SK-N-DZ (cell line): ENCODE results near the gene OR4B1.

Source experiments
- DNase-seq: peaks from one replicate; pipeline ENCODE4 v3.0.0-alpha.2; 2015; ENCODE audit warnings: low spot score

OR4B1 gene

DNA sequence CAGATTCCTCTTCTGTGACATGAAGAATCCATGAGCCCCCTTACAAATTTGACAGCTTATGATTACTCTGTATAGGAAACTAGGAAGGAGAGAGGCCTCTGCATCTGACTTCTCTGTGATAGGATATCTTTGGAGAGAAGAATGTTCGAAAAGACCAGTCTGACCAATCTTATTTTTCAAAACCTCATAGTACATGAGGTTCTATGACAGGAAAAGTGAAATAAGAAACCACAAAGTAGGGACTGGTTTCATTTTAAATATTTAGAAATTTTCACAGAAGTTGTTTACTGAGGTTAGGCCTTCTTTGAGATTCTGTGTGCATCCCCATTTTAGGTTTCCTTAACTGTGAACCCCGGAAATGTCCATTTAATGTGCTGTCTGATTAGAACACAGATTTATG, 45.0 kb downstream of the OR4B1 start:
- no peak for DNase-seq

DNA sequence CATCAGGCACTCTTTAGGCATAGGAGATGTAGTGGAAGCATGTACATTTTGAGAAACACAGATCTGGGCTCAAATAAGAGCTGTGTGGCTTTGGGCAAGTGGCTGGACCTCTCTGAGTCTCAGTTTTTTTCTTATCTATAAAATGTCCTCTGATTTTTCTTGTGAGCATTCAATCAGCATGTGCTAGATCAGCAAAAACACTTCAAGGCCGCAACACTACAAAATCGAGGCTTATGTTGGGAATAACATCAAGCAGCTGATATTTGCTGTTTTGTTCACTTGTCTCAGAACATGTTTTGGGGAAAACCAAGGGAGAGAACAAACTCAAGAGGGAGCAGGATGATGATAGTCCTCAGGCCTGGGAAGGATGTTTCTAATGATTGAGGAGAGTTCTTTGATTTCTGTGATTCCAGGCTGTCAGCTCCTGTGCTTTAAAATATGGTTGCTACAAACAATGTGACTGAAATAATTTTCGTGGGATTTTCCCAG, 46.9 kb downstream of the OR4B1 start, which contains the start of gene OR4X1:
OR4X1 (plus strand) TSS at position 439 of the 489 bp plus-strand sequence; CDS start at position 439, 0 bp downstream.
- no peak for DNase-seq
